Left ventricle myocardium inferior (tissue), 1 donor: ENCODE data around the gene LMF1. TPM values are rescaled to one million over a fixed set of nuclear protein-coding genes. Genes with fewer than 3 reads are reported as not detected.
"Not testable (repeated sequence)": the region's sequence is repeated elsewhere in the genome, so short reads cannot be mapped to it uniquely, and the experiment has no call there.

Source experiments
- DNase-seq: peaks from one replicate; pipeline ENCODE4 v3.0.0-alpha.2; 2020
- H3K27ac ChIP-seq: fragments of 200-600 bp; replicated peaks from 2 replicates; pipeline ENCODE4 v1.8.0; 2021
- H3K27me3 ChIP-seq: fragments of 200-600 bp; 2 replicates; pipeline ENCODE4 v1.8.0; 2021; ENCODE audit warnings: low read depth
- H3K36me3 ChIP-seq: fragments of 200-600 bp; 2 replicates; pipeline ENCODE4 v1.8.0; 2021
- H3K4me1 ChIP-seq: fragments of 200-600 bp; 2 replicates; pipeline ENCODE4 v1.8.0; 2021
- H3K4me3 ChIP-seq: fragments of 200-600 bp; 2 replicates; pipeline ENCODE4 v1.8.0; 2021; ENCODE audit warnings: mild to moderate bottlenecking, moderate library complexity
- H3K9me3 ChIP-seq: fragments of 200-600 bp; replicated peaks from 2 replicates; pipeline ENCODE4 v1.8.0; 2021
- CTCF ChIP-seq: fragments of 200-600 bp; IDR thresholded peaks from 2 replicates; pipeline ENCODE4 v1.8.0; 2021; ENCODE audit warnings: antibody characterized with exemption, mild to moderate bottlenecking, borderline replicate concordance
- intact Hi-C: fragments of 100-400 bp; cut with micrococcal nuclease; formaldehyde crosslinking; loops from one replicate; pipeline ENCODE4 v1.11.0; 2022
- total RNA-seq: library from RNA; stranded (reverse); fragmentation: NEBNext Ultra II Directional; extraction: Animal tissue kit (Norgen Biotek cat#: 25700); gene quantifications from one replicate; pipeline ENCODE4 v1.2.1, GENCODE V29; 2021
- donor health status: DM: no; HTN: yes; CAD: no; lungs with severe emphysema.

LMF1 gene
- total RNA-seq, 1 donor from 2014 or later = 6.6 TPM

GRCh38 chr16:885391-885790, 85.4 kb downstream of the LMF1 start:
- H3K36me3 ChIP-seq = peaks cover 25% of the 10 kb centered on the region

GRCh38 chr16:884232-884631, 86.6 kb downstream of the LMF1 start:
- no peaks in the 10 kb centered on the region for H3K4me1 ChIP-seq
- no peak overlapping the region for H3K4me3 ChIP-seq
- TF ChIP-seq CTCF = no peak
- intact Hi-C loops = no loop called here
- DNase-seq = no peak
- peaks cover 33% of the 10 kb centered on the region for H3K9me3 ChIP-seq
- H3K27me3 ChIP-seq = no peaks in the 10 kb centered on the region
- H3K27ac ChIP-seq = no peak overlapping the region
- H3K36me3 ChIP-seq = peaks cover 25% of the 10 kb centered on the region

More at GRCh38 chr16:885391-885790, 85.4 kb downstream of the LMF1 start:
- intact Hi-C loops = no loop called here
- peaks cover 33% of the 10 kb centered on the region for H3K9me3 ChIP-seq
- TF ChIP-seq CTCF = no peak
- no peak for DNase-seq
- H3K27me3 ChIP-seq = no peaks in the 10 kb centered on the region
- no peak overlapping the region for H3K4me3 ChIP-seq
- no peak overlapping the region for H3K27ac ChIP-seq
- peaks cover 6% of the 10 kb centered on the region for H3K4me1 ChIP-seq

- no peak for DNase-seq
- Histone ChIP-seq H3K27me3 (no peaks in the 10 kb centered on the region), H3K9me3 (peaks cover 33% of the 10 kb centered on the region), H3K4me3 (no peak overlapping the region), H3K27ac (no peak overlapping the region), H3K36me3 (peaks cover 25% of the 10 kb centered on the region), H3K4me1 (no peaks in the 10 kb centered on the region)
- no peak for TF ChIP-seq CTCF
- intact Hi-C loops = no loop called here
Measured at GRCh38 chr16:883781-884180, 87.0 kb downstream of the LMF1 start.

GRCh38 chr16:883340-883739, 87.4 kb downstream of the LMF1 start:
- H3K9me3 ChIP-seq = peaks cover 33% of the 10 kb centered on the region
- no peak overlapping the region for H3K27ac ChIP-seq
- TF ChIP-seq CTCF = no peak
- H3K36me3 ChIP-seq = peaks cover 25% of the 10 kb centered on the region
- H3K4me3 ChIP-seq = no peak overlapping the region
- no peaks in the 10 kb centered on the region for H3K4me1 ChIP-seq
- no peak for DNase-seq
- H3K27me3 ChIP-seq = no peaks in the 10 kb centered on the region
- intact Hi-C loops = no loop called here

- peaks cover 33% of the 10 kb centered on the region for H3K9me3 ChIP-seq
- H3K36me3 ChIP-seq = peaks cover 25% of the 10 kb centered on the region
- H3K27me3 ChIP-seq, DNase-seq, H3K4me1 ChIP-seq, intact Hi-C loops, H3K4me3 ChIP-seq, H3K27ac ChIP-seq: not testable (repeated sequence)
Measured at GRCh38 chr16:882671-883070, 88.1 kb downstream of the LMF1 start.

- intact Hi-C loops = no loop called here
- no peak for TF ChIP-seq CTCF
- peaks cover 25% of the 10 kb centered on the region for H3K36me3 ChIP-seq
- H3K9me3 ChIP-seq = peaks cover 33% of the 10 kb centered on the region
- no peak overlapping the region for H3K4me3 ChIP-seq
- no peak for DNase-seq
- H3K4me1 ChIP-seq = no peaks in the 10 kb centered on the region
- no peaks in the 10 kb centered on the region for H3K27me3 ChIP-seq
- no peak overlapping the region for H3K27ac ChIP-seq
Measured at GRCh38 chr16:882256-882655, 88.5 kb downstream of the LMF1 start.
